ENCODE data around the gene SMAD5.
A peak's percentile ranks its signal among the peaks of the same experiment; 100 is the strongest.

SMAD5 gene

GRCh38 chr5:136115183-136115865, 17.3 kb upstream of the SMAD5 start:
- DNase-seq = no peak

GRCh38 chr5:136120529-136120928, 12.1 kb upstream of the SMAD5 start:
- DNase-seq = no peak

- DNase-seq = no peak
Measured at GRCh38 chr5:136123236-136123768, 9.3 kb upstream of the SMAD5 start.

GRCh38 chr5:136127560-136127959, 5.1 kb upstream of the SMAD5 start:
- DNase-seq = no peak

GRCh38 chr5:136128481-136128880, 4.2 kb upstream of the SMAD5 start:
- DNase-seq = peak; percentile 93

GRCh38 chr5:136129445-136129844, 3.2 kb upstream of the SMAD5 start:
- DNase-seq = no peak

GRCh38 chr5:136130581-136130980, 2.1 kb upstream of the SMAD5 start:
- DNase-seq = no peak

- DNase-seq = no peak
Measured at GRCh38 chr5:136132087-136132486, 558 bp upstream of the SMAD5 start.

- DNase-seq = peak; percentile 52
Measured at GRCh38 chr5:136133222-136133921, 727 bp downstream of the SMAD5 start.

GRCh38 chr5:136133922-136134379, 1.3 kb downstream of the SMAD5 start:
- no peak for DNase-seq

- DNase-seq = no peak
Measured at GRCh38 chr5:136134653-136135052, 2.0 kb downstream of the SMAD5 start.

GRCh38 chr5:136135536-136135935, 2.9 kb downstream of the SMAD5 start:
- DNase-seq = no peak

GRCh38 chr5:136137497-136138220, 5.0 kb downstream of the SMAD5 start:
- DNase-seq = no peak

- DNase-seq = no peak
Measured at GRCh38 chr5:136141561-136141960, 8.9 kb downstream of the SMAD5 start.

GRCh38 chr5:136143312-136143711, 10.7 kb downstream of the SMAD5 start:
- DNase-seq = no peak

- no peak for DNase-seq
Measured at GRCh38 chr5:136143763-136144162, 11.1 kb downstream of the SMAD5 start.

GRCh38 chr5:136145030-136145429, 12.4 kb downstream of the SMAD5 start:
- DNase-seq = no peak

- DNase-seq = no peak
Measured at GRCh38 chr5:136146201-136146600, 13.6 kb downstream of the SMAD5 start.

GRCh38 chr5:136147632-136148031, 15.0 kb downstream of the SMAD5 start:
- DNase-seq = no peak

- DNase-seq = no peak
Measured at GRCh38 chr5:136149891-136150290, 17.2 kb downstream of the SMAD5 start.

GRCh38 chr5:136153581-136154236, 21.1 kb downstream of the SMAD5 start:
- no peak for DNase-seq

GRCh38 chr5:136155078-136155477, 22.4 kb downstream of the SMAD5 start:
- no peak for DNase-seq

GRCh38 chr5:136155761-136156160, 23.1 kb downstream of the SMAD5 start:
- DNase-seq = no peak
